GM06990 (cell line): ENCODE data around the gene RWDD4.

ENCODE experiments used
- DNase-seq: peaks from one replicate; pipeline ENCODE4 v3.0.0-alpha.2; 2011; ENCODE audit not compliant: insufficient read length; ENCODE audit errors: extremely low read depth
- H3K27me3 ChIP-seq: replicated peaks from 2 replicates; pipeline ENCODE4 v1.6.0; 2011; ENCODE audit warnings: low read length; ENCODE audit not compliant: control insufficient read depth, insufficient read depth
- H3K36me3 ChIP-seq: 2 replicates; pipeline ENCODE4 v1.5.1; 2011; ENCODE audit warnings: low read length; ENCODE audit not compliant: control insufficient read depth, insufficient read depth
- H3K4me3 ChIP-seq: replicated peaks from 2 replicates; pipeline ENCODE4 v1.5.1; 2011; ENCODE audit warnings: low read depth, mild to moderate bottlenecking, control low read depth, low read length
- CTCF ChIP-seq: IDR thresholded peaks from 2 replicates; pipeline ENCODE4 v1.5.1; 2011; ENCODE audit warnings: low read length, control low read depth, mild to moderate bottlenecking, inconsistent platforms; ENCODE audit not compliant: insufficient read depth, poor library complexity, severe bottlenecking

The RWDD4 gene

GRCh38 chr4:183659029-183659871 lies at the start of gene RWDD4, which contains the start of gene TRAPPC11:
Gene RWDD4, minus strand, starts transcription at chr4:183659185. Its CDS starts 233 bp downstream, at chr4:183658952.
Gene TRAPPC11, plus strand, starts transcription at chr4:183659293. Its CDS starts 4,575 bp downstream, at chr4:183663868.
- H3K4me3 ChIP-seq, result peak within 1 kb of the TSS; percentile 76
- no peaks in the 10 kb centered on the region for H3K36me3 ChIP-seq
- DNase-seq, result peak; percentile 93
- peak; percentile 7 for TF ChIP-seq CTCF
- no peaks in the 10 kb centered on the region for H3K27me3 ChIP-seq

- H3K36me3 ChIP-seq, result peaks cover 12% of the 10 kb centered on the region
- H3K27me3 ChIP-seq, result no peaks in the 10 kb centered on the region
- H3K4me3 ChIP-seq, result no peak overlapping the region
- no peak for TF ChIP-seq CTCF
- DNase-seq, result no peak
These were observed 43.5 kb upstream of the RWDD4 start for GRCh38 chr4:183702492-183702891.

GRCh38 chr4:183700407-183700806 lies 41.4 kb upstream of the RWDD4 start:
- H3K36me3 ChIP-seq, result peaks cover 15% of the 10 kb centered on the region
- H3K27me3 ChIP-seq, result no peaks in the 10 kb centered on the region
- H3K4me3 ChIP-seq, result no peak overlapping the region
- TF ChIP-seq CTCF, result no peak
- DNase-seq, result no peak

GRCh38 chr4:183698909-183699308 lies 39.9 kb upstream of the RWDD4 start:
- Histone ChIP-seq H3K36me3 (peaks cover 15% of the 10 kb centered on the region), H3K4me3 (no peak overlapping the region), H3K27me3 (no peaks in the 10 kb centered on the region)
- no peak for DNase-seq
- TF ChIP-seq CTCF, result no peak

GRCh38 chr4:183691897-183692296 lies 32.9 kb upstream of the RWDD4 start:
- Histone ChIP-seq H3K27me3 (no peaks in the 10 kb centered on the region), H3K4me3 (no peak overlapping the region), H3K36me3 (peaks cover 8% of the 10 kb centered on the region)
- no peak for TF ChIP-seq CTCF
- DNase-seq, result no peak
